ENCODE data around the gene ECE1.

GRCh38 chr1:21192871-21193270 is 97.4 kb downstream of the ECE1 start:
- no peak for TF ChIP-seq CTCF (CRISPR knock-in tag; IDR thresholded peaks at IDR 0.05)
- TF ChIP-seq POLR2AphosphoS5 (IDR thresholded peaks at IDR 0.05; ENCODE audit: low read depth, low read length): no peak
- TF ChIP-seq MEIS1 (CRISPR knock-in tag; IDR thresholded peaks at IDR 0.05; ENCODE audit: borderline replicate concordance): no peak
- TF ChIP-seq POLR2AphosphoS2 (IDR thresholded peaks at IDR 0.05; ENCODE audit: low read depth, low read length): no peak
- TF ChIP-seq JUND (CRISPR knock-in tag; IDR thresholded peaks at IDR 0.05): no peak
- no peak for TF ChIP-seq IKZF1 (IDR thresholded peaks at IDR 0.05)

Data from HepG2 (cell line).